Sigmoid colon (tissue), 7 donors: ENCODE data around the gene RPS6KA5. TPM values are rescaled to one million over a fixed set of nuclear protein-coding genes. Genes with fewer than 3 reads are reported as not detected.
"Not testable (repeated sequence)": the region's sequence is repeated elsewhere in the genome, so short reads cannot be mapped to it uniquely, and the experiment has no call there.

ENCODE experiments used
- DNase-seq: peaks from one replicate; pipeline ENCODE4 v3.0.0-alpha.2; 2019
- H3K27ac ChIP-seq, 4 donors: fragments of 200-600 bp; sonication (generic); one replicate each; pipeline ENCODE4 v1.5.1; 2016 to 2019; ENCODE audit warnings: mild to moderate bottlenecking in 1 of 4
- H3K27me3 ChIP-seq, 3 donors: fragments of 200-600 bp; sonication (generic); one replicate each; pipeline ENCODE4 v1.5.1; 2019; ENCODE audit warnings: mild to moderate bottlenecking in 1 of 3
- H3K36me3 ChIP-seq, 4 donors: fragments of 200-600 bp; sonication (generic); one replicate each; pipeline ENCODE4 v1.5.1; 2016 to 2019
- H3K4me1 ChIP-seq, 4 donors: fragments of 200-600 bp; sonication (generic); one replicate each; pipeline ENCODE4 v1.5.1; 2017 to 2019
- H3K4me3 ChIP-seq, 4 donors: fragments of 200-600 bp; sonication (generic); one replicate each; pipeline ENCODE4 v1.5.1; 2017 to 2019; ENCODE audit warnings: mild to moderate bottlenecking in 2 of 4, moderate library complexity in 1 of 4
- H3K9me3 ChIP-seq, 4 donors: fragments of 200-600 bp in 3 of 4; sonication (generic) in 3 of 4; one replicate each; pipeline versions ENCODE4 v1.5.1 to v1.6.1; 2013 to 2019
- EP300 ChIP-seq, 4 donors: sonication (generic); formaldehyde crosslinking; IDR thresholded peaks; one replicate each; pipeline ENCODE4 v1.6.1; 2017; ENCODE audit warnings: antibody characterized with exemption in 4 of 4
- POLR2A ChIP-seq, 2 donors: fragments of 450-650 bp; IDR thresholded peaks; one replicate each; pipeline ENCODE4 v1.6.1; 2016; ENCODE audit warnings: antibody characterized with exemption in 2 of 2, mild to moderate bottlenecking in 2 of 2, moderate library complexity in 2 of 2
- POLR2AphosphoS5 ChIP-seq, 4 donors: sonication (generic); formaldehyde crosslinking; IDR thresholded peaks; one replicate each; pipeline ENCODE4 v1.6.1; 2017; ENCODE audit warnings: antibody characterized with exemption in 4 of 4
- WGBS, 2 donors: extraction: QIAGEN DNeasy Blood & Tissue Kit; methylation state at CpG; one replicate each; pipeline ENCODE4 v1.1.7; 2013; 5-methylcytosine and 5-hydroxymethylcytosine counted together
- intact Hi-C: fragments of 100-400 bp; cut with DNase I; formaldehyde crosslinking; loops from one replicate; pipeline ENCODE4 v1.15.1; 2023
- polyA plus RNA-seq, 3 donors: library from polyadenylated mRNA; stranded (reverse); fragments of 200-250 nt; gene quantifications; one replicate each; pipeline ENCODE4 v1.2.3, GENCODE V29; 2013
- total RNA-seq, 4 donors: library from RNA; depleted of rRNA; stranded (reverse); fragments of >200 nt; gene quantifications; one replicate each; pipeline ENCODE4 v1.1.0, GENCODE V29; 2016
- TF ChIP-seq, protein P1 (sequence below), 4 experiments: fragments of 450-650 bp in 3 of 4; fragments of 200-600 bp in 1 of 4; IDR thresholded peaks; one replicate each; pipeline ENCODE4 v1.5.1; 2016 to 2019; ENCODE audit warnings: antibody characterized with exemption in 4 of 4, mild to moderate bottlenecking in 3 of 4, moderate library complexity in 2 of 4
- donor health status: healthy with polysubstance abuse.
- donor health status: Bipolar disorder and iron deficiency.
- donor health status: healthy.

Gene RPS6KA5
- total and polyA plus RNA-seq, 7 donors = 3.6 to 36.4 (median 18.2) TPM

DNA sequence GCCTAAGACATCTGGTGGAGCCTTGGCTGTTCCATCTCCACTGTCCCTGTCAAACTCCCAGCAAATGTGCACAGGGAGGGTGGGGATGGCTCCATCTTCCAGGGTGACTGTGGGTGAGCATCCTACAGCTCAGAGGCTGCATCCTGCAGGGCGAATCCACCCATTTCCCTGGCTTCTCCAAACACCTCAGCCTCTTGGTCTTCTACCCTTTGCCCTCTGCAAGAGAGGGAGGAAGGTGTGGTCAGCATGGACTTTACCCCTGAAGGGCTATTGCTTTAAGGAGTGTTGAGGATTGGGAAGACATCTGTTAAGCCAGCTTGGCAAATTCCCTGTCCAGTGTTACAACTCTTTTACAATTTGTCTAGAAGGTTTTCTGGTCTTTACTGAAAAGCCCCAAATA lies 30.3 kb upstream of the RPS6KA5 start:
- TF ChIP-seq EP300 (IDR thresholded peaks at IDR 0.05) (no peak), POLR2AphosphoS5 (IDR thresholded peaks at IDR 0.05) (no peak), POLR2A (IDR thresholded peaks at IDR 0.05) (no peak)
- TF ChIP-seq, protein P1, sequence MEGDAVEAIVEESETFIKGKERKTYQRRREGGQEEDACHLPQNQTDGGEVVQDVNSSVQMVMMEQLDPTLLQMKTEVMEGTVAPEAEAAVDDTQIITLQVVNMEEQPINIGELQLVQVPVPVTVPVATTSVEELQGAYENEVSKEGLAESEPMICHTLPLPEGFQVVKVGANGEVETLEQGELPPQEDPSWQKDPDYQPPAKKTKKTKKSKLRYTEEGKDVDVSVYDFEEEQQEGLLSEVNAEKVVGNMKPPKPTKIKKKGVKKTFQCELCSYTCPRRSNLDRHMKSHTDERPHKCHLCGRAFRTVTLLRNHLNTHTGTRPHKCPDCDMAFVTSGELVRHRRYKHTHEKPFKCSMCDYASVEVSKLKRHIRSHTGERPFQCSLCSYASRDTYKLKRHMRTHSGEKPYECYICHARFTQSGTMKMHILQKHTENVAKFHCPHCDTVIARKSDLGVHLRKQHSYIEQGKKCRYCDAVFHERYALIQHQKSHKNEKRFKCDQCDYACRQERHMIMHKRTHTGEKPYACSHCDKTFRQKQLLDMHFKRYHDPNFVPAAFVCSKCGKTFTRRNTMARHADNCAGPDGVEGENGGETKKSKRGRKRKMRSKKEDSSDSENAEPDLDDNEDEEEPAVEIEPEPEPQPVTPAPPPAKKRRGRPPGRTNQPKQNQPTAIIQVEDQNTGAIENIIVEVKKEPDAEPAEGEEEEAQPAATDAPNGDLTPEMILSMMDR (IDR thresholded peaks at IDR 0.05) = no peak
- Histone ChIP-seq H3K4me1 (peaks cover 0 to 16% (median 7%) of the 10 kb centered on the region in 4 donors), H3K9me3 (no peaks in the 10 kb centered on the region), H3K27me3 (no peaks in the 10 kb centered on the region), H3K27ac (no peak overlapping the region), H3K36me3 (no peaks in the 10 kb centered on the region), H3K4me3 (no peak overlapping the region)
- DNase-seq = no peak
- 21 to 64% methylated on average over 1 of the region's 1 CpG for WGBS, 2 donors
- intact Hi-C loops = no loop called here

DNA sequence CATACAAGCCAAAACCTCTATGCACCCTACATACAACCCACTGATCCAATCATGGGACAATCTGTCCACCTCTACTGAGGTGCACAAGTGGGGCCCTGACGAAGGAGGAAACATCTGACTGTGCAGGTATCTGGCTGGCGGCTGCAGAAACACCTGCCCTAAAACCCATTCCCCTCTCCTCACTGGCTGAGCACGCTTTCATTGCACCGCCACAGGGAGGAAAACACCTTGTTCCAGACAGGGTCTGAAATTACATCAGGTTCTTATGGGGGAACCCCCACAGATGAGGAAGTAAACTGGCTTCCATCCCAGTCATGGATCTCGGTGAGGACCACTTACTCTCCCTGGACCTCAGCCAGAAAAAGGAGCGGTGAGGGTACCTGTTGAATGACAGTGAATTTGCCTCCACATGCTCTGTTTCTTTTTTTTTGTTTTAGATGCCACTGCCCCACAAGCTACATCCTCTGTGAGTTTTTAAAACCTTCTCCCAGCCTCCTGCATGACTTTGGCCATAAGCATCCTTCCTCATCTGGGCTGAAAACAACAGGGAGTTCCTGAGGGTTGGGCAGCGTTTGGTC lies 29.6 kb upstream of the RPS6KA5 start:
- H3K27ac ChIP-seq = no peak overlapping the region
- H3K27me3 ChIP-seq = no peaks in the 10 kb centered on the region
- H3K9me3 ChIP-seq = no peaks in the 10 kb centered on the region
- TF ChIP-seq POLR2A (IDR thresholded peaks at IDR 0.05) (no peak), EP300 (IDR thresholded peaks at IDR 0.05) (no peak), POLR2AphosphoS5 (IDR thresholded peaks at IDR 0.05) (no peak)
- TF ChIP-seq, protein P1 (IDR thresholded peaks at IDR 0.05) = no peak
- intact Hi-C loops = no loop called here
- no peak for DNase-seq
- 79 to 85% methylated on average over 7 of the region's 7 CpGs for WGBS, 2 donors
- H3K4me3 ChIP-seq = no peak overlapping the region
- peaks cover 0 to 16% (median 7%) of the 10 kb centered on the region in 4 donors for H3K4me1 ChIP-seq
- no peaks in the 10 kb centered on the region for H3K36me3 ChIP-seq

DNA sequence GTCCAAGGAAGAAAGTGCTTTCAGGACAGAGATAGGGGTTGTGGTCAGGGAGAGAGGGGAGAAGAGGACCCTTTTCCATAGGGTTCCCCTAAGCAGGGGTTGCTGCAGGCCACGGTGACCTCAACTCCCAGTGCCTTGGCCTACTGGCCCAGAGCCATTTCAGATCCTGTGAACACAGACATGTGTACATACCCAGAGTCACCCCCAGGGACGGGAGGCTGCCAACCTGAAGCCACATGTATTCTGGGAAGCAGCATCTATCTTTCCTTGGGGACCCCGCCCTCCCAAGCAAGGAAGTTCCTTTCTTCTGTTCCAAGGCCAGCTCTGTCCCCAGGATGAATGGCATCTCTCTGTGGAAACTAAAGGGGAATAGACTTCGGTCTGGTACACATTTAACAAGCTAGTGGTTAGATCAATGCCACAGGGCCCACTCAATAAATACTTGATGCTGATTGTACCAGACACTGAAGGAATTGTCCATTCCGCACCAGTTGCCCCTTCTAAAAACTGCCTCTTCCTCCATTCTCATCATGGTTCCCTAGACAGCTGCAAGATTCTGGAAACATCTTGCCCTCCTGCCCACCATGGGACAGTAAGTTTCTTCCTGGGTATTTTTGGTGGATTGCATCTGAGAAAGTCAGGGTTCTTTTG lies 28.3 kb upstream of the RPS6KA5 start:
- Histone ChIP-seq H3K27ac (no peak overlapping the region), H3K27me3 (no peaks in the 10 kb centered on the region), H3K36me3 (no peaks in the 10 kb centered on the region), H3K4me1 (peaks cover 0 to 16% (median 7%) of the 10 kb centered on the region in 4 donors), H3K9me3 (no peaks in the 10 kb centered on the region), H3K4me3 (no peak overlapping the region)
- intact Hi-C loops = no loop called here
- TF ChIP-seq, protein P1 (IDR thresholded peaks at IDR 0.05) = no peak
- TF ChIP-seq EP300 (IDR thresholded peaks at IDR 0.05) (no peak), POLR2AphosphoS5 (IDR thresholded peaks at IDR 0.05) (no peak), POLR2A (IDR thresholded peaks at IDR 0.05) (no peak)
- 72 to 84% methylated on average over 5 of the region's 5 CpGs for WGBS, 2 donors
- no peak for DNase-seq

DNA sequence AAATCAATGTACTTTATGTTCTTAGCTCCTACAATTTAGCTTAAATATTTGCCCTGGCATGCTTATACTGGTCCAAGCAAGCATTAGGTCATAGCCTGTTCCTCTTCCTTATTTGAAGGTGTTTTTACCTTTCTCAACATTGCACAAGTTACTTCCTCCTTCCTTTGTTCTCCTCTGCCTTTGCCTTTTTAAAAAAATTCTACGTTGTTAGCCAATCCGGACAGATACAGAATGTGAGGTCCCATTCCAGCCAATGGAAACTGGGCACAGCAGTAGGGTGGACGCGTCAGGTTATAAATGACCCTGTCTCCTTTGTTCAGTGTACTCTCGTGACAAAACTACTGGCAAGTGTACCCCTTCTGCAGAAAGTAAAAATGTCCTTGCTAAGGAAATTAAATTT lies 27.0 kb upstream of the RPS6KA5 start:
- DNase-seq, H3K36me3 ChIP-seq, H3K4me3 ChIP-seq, intact Hi-C loops, H3K9me3 ChIP-seq, H3K27me3 ChIP-seq: not testable (repeated sequence)
- TF ChIP-seq POLR2AphosphoS5 (IDR thresholded peaks at IDR 0.05) = peak in 1 of 4 donors; percentile 13
- WGBS, 2 donors = 20 to 67% methylated on average over 5 of the region's 5 CpGs
- Histone ChIP-seq H3K27ac (peak overlapping the region in 1 of 4 donors; percentile 31), H3K4me1 (peaks cover 0 to 16% (median 7%) of the 10 kb centered on the region in 4 donors)

DNA sequence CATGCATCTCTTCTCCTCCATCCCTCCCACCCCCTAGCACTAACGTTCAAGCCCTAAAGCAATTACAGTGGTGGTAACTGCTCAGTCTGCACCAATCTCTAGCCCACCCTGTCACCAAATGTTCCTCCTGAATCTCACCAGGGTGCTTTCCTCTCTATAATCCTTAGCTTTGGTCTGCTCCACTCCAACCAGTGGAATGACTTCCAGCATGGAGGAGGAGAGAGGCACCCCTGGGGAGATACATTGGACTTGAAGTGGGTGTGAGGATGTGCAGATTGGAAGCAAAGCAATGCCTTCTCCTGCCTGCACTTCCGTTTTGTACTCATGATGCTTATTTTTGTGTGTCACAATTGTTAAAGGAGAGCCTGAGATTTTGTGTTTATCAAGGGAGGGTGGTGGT lies 24.1 kb upstream of the RPS6KA5 start:
- intact Hi-C loops = no loop called here
- no peaks in the 10 kb centered on the region for H3K9me3 ChIP-seq
- H3K4me3 ChIP-seq = no peak overlapping the region
- H3K36me3 ChIP-seq = no peaks in the 10 kb centered on the region
- TF ChIP-seq POLR2AphosphoS5 (IDR thresholded peaks at IDR 0.05) (no peak), EP300 (IDR thresholded peaks at IDR 0.05) (no peak), POLR2A (IDR thresholded peaks at IDR 0.05) (no peak)
- TF ChIP-seq, protein P1 (IDR thresholded peaks at IDR 0.05) = no peak
- DNase-seq = no peak
- peaks cover 0 to 16% (median 7%) of the 10 kb centered on the region in 4 donors for H3K4me1 ChIP-seq
- no peaks in the 10 kb centered on the region for H3K27me3 ChIP-seq
- H3K27ac ChIP-seq = no peak overlapping the region
- 79 to 81% methylated on average over 2 of the region's 2 CpGs for WGBS, 2 donors
